GM18951 (cell line): ENCODE data around the gene SDHB.
"Not testable (repeated sequence)": the region's sequence is repeated elsewhere in the genome, so short reads cannot be mapped to it uniquely, and the experiment has no call there.

ENCODE experiments used
- POLR2A ChIP-seq: IDR thresholded peaks from 4 replicates; pipeline ENCODE4 v1.6.1; 2011; ENCODE audit warnings: mild to moderate bottlenecking; ENCODE audit not compliant: insufficient read length, insufficient read depth; ENCODE audit errors: extremely low read depth
- in situ Hi-C: fragments of 300-500 bp; cut with MboI; formaldehyde crosslinking; loops from one replicate; pipeline ENCODE4 v1.12.0; 2022; ENCODE audit warnings: low sequenced_read_pairs, mixed read lengths, inconsistent platforms; ENCODE audit not compliant: unreplicated experiment

Gene SDHB

DNA sequence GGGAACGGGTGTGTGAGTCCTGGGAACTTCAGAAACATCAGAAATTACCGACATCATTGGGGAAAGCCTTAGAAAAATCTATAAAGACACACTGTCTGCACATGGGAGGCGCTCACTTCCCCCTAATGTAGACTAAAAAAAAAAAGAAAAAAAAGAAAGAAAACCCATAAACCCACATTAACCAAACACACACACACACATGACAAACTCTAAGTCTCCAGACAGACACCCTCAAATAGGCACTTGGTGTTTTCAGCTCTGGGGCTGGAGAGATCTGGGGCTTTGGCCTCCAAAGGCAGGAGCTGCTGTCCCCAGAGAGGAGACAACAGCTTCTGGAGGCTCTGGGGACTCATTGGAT lies 13.2 kb upstream of the SDHB start:
- in situ Hi-C loops, result no loop called here
- no peak for TF ChIP-seq POLR2A

DNA sequence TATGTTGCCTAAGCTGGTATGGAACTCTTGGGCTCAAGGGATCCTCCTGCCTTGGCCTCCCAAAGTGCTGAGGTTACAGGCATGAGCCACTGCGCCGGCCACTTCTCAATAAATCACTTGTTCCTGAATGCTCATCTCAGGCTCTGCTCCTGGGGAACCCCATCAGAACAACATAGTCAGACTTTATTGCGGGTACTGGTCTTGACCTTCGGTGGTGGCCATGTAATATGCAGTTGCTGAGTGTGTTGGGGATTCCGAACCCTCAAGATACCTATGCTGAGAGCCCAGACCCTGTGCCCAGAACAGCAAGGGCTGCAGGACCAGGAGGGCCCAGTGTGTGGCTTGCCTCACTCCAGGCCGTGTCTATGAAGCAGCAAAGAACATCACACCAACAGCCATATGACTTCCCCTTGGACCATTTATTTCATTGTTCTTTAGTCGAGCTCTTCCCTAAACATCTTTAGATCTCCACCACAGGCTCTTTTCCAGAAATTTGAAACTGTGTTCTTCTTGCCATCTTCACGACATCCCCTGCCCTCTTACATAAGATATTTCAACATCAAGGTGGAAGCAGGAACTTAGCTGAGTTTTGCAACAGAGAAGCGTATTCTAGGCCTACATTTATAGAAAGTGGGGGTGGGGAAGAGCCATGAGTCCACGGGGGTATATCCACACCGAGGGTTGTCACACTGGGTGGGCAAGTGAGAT lies 12.7 kb upstream of the SDHB start:
- in situ Hi-C loops, result no loop called here
- no peak for TF ChIP-seq POLR2A

DNA sequence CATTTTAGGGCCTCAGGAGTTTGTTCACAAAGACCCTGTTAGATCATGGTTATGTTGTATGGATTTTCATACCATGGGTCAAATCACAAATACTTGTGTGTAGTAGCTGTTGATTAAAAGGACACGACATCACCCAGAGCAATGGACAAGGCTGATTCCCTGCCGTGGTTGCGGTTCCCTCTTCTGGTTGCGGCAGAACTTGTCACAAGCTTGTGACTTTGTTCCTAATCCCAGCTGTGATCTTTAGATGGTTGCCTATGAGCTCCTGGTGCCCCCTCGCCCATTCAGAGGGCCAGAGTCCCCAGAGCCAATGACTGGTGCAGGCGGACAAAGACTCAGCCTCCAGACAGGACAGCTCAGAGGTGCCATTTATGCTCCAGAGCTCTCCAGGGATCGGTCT lies 11.8 kb upstream of the SDHB start:
- TF ChIP-seq POLR2A, result no peak
- in situ Hi-C loops, result no loop called here

DNA sequence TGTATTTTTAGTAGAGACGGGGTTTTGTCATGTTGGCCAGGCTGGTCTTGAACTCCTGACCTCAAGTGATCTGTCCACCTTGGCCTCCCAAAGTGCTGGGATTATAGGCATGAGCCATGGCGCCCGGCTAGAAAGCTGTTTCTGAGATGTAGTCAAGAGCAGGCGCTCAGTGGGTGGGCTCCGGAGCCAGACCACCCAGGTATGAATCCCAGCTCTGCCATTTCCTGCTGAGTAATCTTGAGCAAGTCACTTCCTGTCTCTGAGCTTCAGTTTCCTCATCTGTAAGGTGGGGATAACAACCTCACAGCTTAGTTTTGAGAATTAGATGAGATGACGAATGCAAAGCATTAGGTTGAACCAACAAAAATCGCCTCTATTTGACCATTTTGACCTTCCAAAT lies 8.9 kb upstream of the SDHB start:
- in situ Hi-C loops, result not testable (repeated sequence)

DNA sequence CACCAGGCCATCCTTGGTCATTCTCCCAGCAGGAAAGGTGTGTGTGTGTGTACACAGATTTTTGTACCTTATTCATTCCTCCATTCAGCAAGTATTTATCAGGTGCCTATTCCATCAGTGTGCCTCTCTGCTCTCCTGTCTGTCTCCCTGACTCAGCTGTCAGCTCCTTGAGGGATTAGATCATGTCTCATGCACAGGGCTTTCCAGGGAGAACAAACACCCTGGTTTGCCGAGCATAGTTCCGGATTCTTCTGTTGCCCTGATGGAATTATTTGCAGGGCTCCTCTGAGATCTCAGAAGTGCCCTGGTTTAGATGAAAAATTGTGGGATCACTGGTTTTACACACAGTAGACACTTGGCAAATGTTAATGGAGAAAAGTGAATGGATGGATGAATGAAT lies 8.1 kb upstream of the SDHB start:
- in situ Hi-C loops, result no loop called here
- TF ChIP-seq POLR2A, result no peak

DNA sequence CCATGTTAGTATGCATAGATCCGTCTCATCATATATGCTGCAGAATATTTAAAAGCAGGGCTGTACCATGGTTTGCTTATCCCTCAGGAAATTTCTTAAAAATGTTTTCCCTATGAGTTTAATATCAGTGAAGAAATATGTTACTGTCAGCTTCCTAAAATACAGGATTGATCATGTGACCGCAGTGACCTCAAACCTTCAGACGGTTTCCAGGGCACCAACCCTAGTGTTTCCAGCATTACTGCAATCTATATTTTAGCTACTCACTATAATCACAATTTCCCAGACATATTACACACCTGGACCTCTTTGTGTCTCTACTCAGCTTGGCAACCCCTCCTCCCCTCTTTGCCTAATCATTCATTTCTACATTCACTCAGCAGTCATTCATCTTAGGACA lies 7.7 kb upstream of the SDHB start:
- no peak for TF ChIP-seq POLR2A
- in situ Hi-C loops, result no loop called here

DNA sequence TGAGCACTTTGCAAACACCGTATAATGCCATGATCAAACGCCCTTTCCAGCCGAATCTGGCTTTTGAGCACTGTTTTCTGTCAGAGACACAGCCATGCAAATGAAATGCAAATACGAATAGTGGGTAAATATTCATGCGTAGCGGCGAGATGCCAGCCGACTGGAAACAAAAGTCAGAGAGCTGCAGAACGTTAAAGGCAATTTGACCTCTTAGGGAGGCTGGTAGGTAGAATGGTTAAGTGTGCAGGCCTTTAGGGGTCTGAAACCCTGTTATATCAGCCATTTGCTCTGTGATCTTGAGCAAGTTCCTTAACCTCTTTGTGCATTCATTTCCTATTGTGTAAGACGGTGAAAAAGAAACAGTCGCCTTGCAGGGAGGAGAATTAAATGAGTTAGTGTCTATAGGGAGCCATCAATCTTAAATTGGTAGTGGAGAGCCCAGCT lies 6.5 kb upstream of the SDHB start:
- TF ChIP-seq POLR2A, result no peak
- in situ Hi-C loops, result no loop called here

DNA sequence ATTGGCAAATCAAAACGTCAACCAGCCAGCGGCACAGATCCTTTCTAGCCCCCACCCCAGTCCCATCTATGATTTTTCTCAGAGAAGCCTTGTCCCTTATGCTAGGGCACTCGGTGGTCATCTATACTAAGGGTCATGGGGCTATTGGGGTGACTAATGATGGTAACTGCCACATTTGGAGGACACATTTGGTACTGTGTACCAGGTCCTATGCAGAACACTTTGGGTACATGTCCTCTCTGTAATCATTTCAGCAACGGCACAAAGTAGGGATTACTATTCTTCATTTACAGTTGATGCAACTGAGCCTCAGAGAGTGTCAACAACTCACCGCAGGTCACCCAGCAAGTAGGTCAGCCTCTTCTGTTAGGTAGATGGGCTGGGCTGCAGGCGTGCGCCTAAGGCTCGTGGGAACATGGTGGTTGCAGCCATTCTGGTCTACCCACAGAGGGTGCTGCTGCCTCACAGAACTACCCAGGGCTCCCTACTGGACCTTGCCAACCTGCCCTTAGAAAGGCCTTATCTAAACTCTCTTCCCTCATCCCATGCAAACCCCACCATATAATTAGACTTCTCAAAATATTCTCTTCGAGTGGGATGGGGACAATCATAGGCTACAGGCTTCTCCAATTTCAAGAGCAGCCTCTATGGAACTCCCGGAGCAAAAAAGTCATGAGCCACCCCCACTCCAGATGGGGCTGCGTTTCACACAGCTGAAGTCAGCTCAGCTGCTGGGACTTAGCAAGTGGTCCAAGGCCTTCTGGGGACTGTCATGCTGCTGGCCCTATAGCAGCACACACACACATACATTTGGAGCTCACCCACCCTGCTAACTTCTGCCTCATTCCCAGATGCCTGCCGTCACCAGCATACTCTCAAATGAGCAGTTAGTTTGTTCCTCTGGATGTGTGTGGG lies 5.8 kb upstream of the SDHB start:
- in situ Hi-C loops, result no loop called here
- no peak for TF ChIP-seq POLR2A

DNA sequence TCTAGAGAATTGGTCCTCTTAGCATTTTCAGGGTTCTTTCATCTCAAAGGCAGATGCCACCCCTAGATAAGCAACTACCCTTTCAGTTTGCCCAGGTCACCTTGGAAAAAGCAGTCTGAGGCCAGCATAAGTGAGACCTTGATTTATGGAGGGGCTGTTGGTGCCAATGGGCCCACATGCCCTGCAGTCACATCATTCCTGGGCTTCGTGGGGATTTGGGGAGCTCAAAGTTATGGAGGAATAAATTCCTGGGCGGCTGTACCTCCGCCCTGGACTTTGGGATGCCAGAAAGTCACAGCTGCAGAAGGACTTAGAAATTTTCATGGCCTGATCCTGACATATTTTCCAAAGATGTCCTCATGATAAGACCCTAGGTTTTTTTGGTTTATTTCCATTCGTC lies 2.7 kb upstream of the SDHB start:
- in situ Hi-C loops, result no loop called here
- no peak for TF ChIP-seq POLR2A

DNA sequence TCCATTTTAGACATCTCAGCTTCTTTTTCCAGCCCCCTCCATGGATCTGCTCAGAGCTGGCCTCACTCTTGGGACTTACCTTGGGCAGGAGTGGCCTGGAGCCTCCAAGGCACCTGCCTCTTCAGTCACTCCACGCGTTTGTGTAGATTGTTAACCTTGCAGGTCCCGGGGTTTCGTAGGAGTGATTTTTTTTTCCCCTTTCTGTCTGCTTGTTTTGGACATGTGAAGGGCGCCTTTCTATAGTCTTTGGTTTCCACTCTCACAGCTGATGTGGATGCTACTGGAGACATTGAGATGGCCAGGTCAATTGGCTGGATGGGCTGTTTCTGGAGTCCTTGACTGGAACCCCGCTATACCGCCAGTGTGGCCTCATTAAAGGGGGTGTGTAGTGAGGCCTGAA lies 2.0 kb upstream of the SDHB start:
- in situ Hi-C loops, result no loop called here
- TF ChIP-seq POLR2A, result no peak

DNA sequence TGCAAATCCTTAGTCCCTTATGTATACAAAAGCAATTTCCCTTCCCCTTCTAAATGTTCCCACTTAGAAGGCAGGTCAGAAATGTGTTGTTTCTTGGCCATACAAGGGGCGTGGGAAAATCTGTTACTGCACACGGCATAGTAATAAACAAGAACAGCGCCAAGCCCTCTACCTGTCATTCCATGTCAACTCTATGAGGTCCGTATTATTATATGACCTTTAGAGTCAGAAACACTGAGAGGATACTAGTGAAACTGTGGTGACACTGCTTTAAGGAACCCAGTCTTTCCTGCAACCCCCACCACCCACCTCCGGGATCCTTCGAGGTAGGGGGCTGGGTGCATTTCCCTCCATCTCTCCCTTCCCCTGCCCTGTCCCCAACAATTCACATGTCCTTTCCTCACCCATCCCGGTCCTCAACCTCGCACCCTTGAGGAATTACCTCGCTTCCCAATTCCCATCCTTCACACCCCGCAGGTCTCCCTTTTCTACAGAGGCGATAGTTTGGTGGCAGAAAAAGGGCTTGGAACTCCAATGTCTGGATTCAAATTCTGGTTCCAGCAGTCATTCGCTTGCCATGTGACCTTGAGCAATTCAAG lies 647 bp downstream of the SDHB start:
- in situ Hi-C loops, result no loop called here
- no peak for TF ChIP-seq POLR2A

DNA sequence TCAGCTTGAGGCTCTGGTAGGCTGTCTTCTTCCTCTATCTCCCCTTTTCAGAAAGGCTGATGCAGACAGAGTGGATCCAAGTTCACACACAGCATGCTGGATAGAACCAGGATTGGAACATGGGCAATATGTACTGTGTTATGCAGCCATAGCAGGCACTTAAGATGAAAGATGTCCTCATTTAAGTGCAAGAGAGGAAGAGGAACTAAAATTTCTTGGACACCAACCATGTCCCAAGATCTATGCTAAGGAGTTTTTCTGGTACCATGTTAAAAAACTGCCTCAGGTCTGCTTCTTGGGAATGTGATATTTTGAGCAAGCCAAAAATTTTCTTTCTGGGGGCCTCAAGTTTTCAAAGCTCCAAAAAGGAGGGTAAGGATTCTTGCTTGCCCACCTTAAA lies 1.2 kb downstream of the SDHB start:
- TF ChIP-seq POLR2A, result no peak
- in situ Hi-C loops, result no loop called here

DNA sequence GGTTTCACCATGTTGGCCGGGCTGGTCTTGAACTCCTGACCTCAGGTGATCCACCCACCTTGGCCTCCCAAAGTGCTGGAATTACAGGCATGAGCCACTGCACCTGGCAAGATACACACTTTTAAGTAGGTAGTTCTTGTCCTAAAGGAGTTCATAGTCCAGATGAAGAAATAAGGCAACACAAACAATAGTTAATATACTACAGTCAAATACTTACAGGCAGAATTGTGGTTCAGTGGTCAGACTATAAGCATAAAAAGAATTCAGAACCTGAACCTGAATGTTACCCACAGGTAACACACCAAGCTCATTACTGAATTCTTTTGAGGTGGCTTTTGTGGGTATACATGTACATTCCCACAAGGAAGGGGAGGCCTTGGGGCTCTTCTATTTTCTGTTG lies 1.8 kb downstream of the SDHB start:
- TF ChIP-seq POLR2A, result no peak
- in situ Hi-C loops, result no loop called here

DNA sequence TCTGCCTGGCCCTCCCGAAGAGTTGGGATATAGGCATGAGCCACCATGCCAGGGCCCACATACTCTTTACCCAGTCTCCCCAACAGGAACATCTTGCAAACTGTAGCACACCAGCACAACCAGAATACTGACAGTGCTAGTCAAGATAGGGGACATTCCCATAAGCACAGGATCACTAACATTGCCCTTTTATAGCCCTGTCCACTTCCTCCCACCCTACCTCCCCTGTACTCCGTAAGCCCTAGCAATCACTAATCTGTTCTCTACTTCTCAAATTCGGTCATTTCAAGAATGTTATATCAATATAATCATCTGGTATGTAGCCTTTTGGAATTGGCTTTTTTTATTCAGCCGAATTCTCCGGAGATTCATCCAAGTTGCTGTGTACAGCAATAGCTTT lies 5.9 kb downstream of the SDHB start:
- TF ChIP-seq POLR2A, result no peak
- in situ Hi-C loops, result no loop called here
